ENCODE results near the gene SCN8A. TPM values are rescaled to one million over a fixed set of nuclear protein-coding genes. Genes with fewer than 3 reads are reported as not detected.
"Not testable (repeated sequence)": the region's sequence is repeated elsewhere in the genome, so short reads cannot be mapped to it uniquely, and the experiment has no call there.

Gene SCN8A
- total and polyA plus RNA-seq, 7 donors = 0.03 to 0.44 (median 0.08) TPM

- Histone ChIP-seq H3K27ac (no peak overlapping the region), H3K27me3 (ENCODE audit: insufficient read depth in 3 of 3, low read length in 2 of 3) (no peaks in the 10 kb centered on the region), H3K4me3 (no peak overlapping the region), H3K9me3 (no peaks in the 10 kb centered on the region), H3K4me1 (no peaks in the 10 kb centered on the region), H3K36me3 (ENCODE audit: insufficient read depth in 1 of 2, low read depth in 1 of 2) (no peaks in the 10 kb centered on the region)
- no peak for ATAC-seq
- DNase-seq = no peak
- TF ChIP-seq CTCF (IDR thresholded peaks at IDR 0.05) = no peak
- 91 to 93% (median 91%) methylated on average over 6 of the region's 6 CpGs for WGBS, 3 donors
- intact Hi-C loops (cut with DNase I) = no loop called here
These were observed 206.3 kb downstream of the SCN8A start for GRCh38 chr12:51797301-51797700.

GRCh38 chr12:51798051-51798450 is 207.0 kb downstream of the SCN8A start:
- H3K36me3 ChIP-seq (ENCODE audit: insufficient read depth in 1 of 2, low read depth in 1 of 2); intact Hi-C loops (cut with DNase I); H3K4me3 ChIP-seq; DNase-seq; H3K9me3 ChIP-seq; H3K27ac ChIP-seq; H3K27me3 ChIP-seq (ENCODE audit: insufficient read depth in 3 of 3, low read length in 2 of 3); H3K4me1 ChIP-seq; ATAC-seq: not testable (repeated sequence)
- 81 to 96% (median 92%) methylated on average over 4 of the region's 4 CpGs for WGBS, 3 donors

- TF ChIP-seq CTCF (IDR thresholded peaks at IDR 0.05) = no peak
- Histone ChIP-seq H3K27me3 (ENCODE audit: insufficient read depth in 3 of 3, low read length in 2 of 3) (no peaks in the 10 kb centered on the region), H3K27ac (no peak overlapping the region), H3K4me1 (no peaks in the 10 kb centered on the region), H3K9me3 (no peaks in the 10 kb centered on the region), H3K36me3 (ENCODE audit: insufficient read depth in 1 of 2, low read depth in 1 of 2) (no peaks in the 10 kb centered on the region), H3K4me3 (no peak overlapping the region)
- intact Hi-C loops (cut with DNase I) = no loop called here
- DNase-seq (no peak), ATAC-seq (no peak)
- WGBS, 3 donors = 98 to 100% (median 100%) methylated on average over 1 of the region's 1 CpG
These were observed 207.5 kb downstream of the SCN8A start for GRCh38 chr12:51798501-51798900.

GRCh38 chr12:51801027-51801426 is 210.0 kb downstream of the SCN8A start:
- no peak for ATAC-seq
- WGBS, 3 donors = 93 to 100% (median 99%) methylated on average over 1 of the region's 1 CpG

GRCh38 chr12:51806896-51807295 is 215.9 kb downstream of the SCN8A start:
- Histone ChIP-seq H3K9me3 (no peaks in the 10 kb centered on the region), H3K27ac (no peak overlapping the region), H3K36me3 (ENCODE audit: insufficient read depth in 1 of 2, low read depth in 1 of 2) (no peaks in the 10 kb centered on the region), H3K4me1 (no peaks in the 10 kb centered on the region), H3K27me3 (ENCODE audit: insufficient read depth in 3 of 3, low read length in 2 of 3) (peaks cover 0 to 3% (median 2%) of the 10 kb centered on the region in 3 donors), H3K4me3 (no peak overlapping the region)
- intact Hi-C loops (cut with DNase I) = no loop called here
- 88 to 91% (median 89%) methylated on average over 16 of the region's 16 CpGs for WGBS, 3 donors
- DNase-seq = no peak
- no peak for ATAC-seq
- TF ChIP-seq CTCF (IDR thresholded peaks at IDR 0.05) = no peak

More at GRCh38 chr12:51801027-51801426, 210.0 kb downstream of the SCN8A start:
- Histone ChIP-seq H3K4me1 (no peaks in the 10 kb centered on the region), H3K36me3 (ENCODE audit: insufficient read depth in 1 of 2, low read depth in 1 of 2) (no peaks in the 10 kb centered on the region), H3K27ac (no peak overlapping the region), H3K4me3 (no peak overlapping the region), H3K9me3 (no peaks in the 10 kb centered on the region), H3K27me3 (ENCODE audit: insufficient read depth in 3 of 3, low read length in 2 of 3) (peaks cover 0 to 3% (median 0%) of the 10 kb centered on the region in 3 donors)
- intact Hi-C loops (cut with DNase I) = no loop called here
- TF ChIP-seq CTCF (IDR thresholded peaks at IDR 0.05) = no peak
- DNase-seq = no peak

All from psoas muscle (tissue), 8 donors.